Dedifferentiated amniotic fluid mesenchymal stem cell (primary cell): Measurements from ENCODE around the gene PPM1D.
"Not testable (repeated sequence)": the region's sequence is repeated elsewhere in the genome, so short reads cannot be mapped to it uniquely, and the experiment has no call there.

Experiments
- DNase-seq: peaks from one replicate; pipeline ENCODE4 v3.0.0-alpha.2; 2016; ENCODE audit errors: extremely low spot score

The PPM1D gene

DNA sequence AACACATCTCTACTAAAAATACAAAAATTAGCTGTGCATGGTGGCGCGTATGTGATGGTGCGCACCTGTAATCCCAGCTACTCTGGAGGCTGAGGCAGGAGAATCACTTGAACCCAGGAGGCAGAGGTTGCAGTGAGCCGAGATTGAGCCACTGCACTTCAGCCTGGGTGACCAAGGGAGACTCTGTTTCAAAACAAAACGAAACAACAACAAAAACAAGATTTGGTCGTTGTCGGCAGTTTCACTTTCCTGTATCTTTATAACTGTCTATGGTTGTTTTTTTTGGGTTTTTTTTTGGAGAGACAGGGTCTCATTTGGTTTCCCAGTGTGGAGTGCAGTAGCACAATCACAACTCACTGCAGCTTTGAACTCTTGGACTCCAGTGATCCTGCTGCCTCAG, 68.7 kb downstream of the PPM1D start:
- DNase-seq: not testable (repeated sequence)

DNA sequence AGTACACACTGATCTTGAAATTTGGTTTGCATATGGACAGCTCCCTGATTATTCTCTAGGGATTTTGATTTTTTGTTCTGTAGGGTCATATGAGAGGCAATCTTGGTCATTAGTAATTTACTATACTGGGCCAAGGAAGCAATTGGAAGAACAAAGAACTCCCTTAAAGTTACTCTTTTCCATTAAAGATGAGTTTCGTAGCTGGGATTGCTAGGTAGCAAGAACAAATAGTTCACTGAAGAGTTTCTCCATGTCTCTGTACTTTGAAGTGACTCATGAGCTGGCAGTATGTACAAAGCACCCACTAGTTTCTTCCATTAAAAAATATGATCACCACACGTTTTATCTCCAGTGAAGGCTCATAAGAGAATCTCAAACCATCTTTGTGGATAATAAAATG, 71.5 kb downstream of the PPM1D start:
- no peak for DNase-seq

DNA sequence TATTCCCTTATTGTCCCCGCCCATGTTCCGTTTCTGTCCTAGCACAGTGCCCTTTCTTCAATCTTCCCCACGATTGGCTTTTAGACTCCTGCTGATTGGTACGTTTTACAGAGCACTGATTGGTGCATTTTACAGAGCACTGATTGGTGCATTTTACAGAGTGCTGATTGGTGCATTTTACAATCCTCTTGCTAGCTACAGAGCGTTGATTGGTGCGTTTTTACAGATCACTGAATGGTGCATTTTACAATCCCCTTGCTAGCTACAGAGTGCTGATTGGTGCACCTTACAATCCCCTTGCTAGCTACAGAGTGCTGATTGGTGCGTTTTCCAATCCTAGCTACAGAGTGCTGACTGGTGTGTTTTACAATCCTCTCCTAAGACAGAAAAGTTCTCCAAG, 74.6 kb downstream of the PPM1D start:
- DNase-seq: not testable (repeated sequence)

DNA sequence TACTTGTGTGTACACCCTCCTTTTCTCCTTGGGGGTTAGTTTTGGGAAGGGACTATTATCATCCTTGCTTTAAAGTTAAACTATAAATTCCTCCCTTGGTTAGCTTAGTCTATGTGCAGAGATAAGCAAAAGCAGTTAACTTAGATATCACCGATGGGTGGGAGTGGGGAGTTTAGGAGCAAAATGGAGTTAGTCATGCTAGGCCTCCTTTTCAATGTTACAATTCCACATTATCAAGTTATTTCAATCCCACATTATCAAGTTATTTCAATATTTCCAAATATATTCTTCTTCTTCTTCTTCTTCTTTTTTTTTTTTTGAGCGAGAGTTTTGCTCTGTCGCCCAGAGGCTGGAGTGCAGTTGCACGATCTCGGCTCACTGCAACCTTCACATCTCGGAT, 76.0 kb downstream of the PPM1D start:
- DNase-seq: no peak

DNA sequence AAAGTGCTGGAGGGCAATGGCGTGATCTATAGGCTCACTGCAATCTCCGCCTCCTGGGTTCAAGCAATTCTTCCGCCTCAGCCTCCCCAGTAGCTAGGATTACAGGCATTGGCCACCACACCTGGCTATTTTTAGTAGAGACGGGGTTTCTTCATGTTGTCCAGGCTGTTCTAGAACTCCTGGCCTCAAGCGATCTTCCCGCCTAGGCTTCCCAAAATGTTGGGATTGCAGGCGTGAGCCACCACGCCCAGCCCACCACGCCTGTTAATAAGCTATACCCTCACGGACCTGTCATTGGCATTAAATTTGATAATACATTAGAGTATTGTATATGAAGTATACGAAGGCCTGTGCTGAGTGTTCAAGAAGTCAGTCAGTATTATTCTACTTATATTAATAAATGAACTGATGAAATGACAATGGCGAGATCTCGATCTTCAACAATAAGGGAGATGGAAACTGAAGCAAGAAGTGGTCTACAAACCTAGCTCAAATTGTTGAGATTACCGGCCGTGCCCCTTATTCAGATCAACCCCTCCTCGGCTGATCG, 76.8 kb downstream of the PPM1D start:
- DNase-seq: no peak

DNA sequence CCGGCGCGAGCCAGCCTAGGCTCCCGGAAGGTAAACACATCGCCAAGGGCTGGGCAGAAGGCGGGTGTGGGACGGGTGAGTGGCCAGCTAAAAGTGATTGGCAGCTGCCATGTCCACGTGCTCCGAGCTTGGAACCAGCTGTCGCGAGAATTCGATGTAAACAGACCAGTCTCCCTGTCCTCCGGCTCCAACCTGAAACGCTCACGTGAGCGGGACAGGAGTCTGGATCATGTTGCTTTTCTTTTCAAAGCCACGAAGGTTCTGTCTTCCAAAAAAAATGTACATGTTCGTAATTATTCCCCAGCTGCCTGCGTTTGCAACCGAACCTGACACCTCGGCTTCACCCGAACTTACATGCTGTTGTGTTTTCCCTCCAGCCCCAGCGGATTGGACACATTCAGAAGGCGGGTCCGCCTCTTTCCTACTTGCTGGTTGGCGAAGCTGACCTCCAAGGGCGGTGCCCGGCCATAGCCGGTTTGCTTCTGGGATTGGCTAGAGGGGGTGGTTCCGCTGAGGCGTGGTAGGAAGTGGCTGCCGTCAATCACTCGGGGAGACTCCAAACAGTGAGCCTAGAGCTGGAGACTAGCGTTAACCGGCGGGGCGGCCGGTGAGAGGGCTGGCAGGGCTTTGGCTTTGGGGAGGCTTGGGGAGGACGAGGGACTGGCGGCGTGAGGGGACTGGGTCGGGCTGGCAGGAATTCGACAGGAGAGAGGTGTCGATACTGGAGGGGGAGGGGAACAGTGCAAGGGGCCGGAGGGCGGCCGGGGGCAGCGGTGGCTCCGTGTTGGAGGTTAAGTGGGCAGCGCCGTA, 77.5 kb downstream of the PPM1D start, which contains the start of gene BCAS3:
Gene BCAS3 (plus strand): TSS at position 544 of the 810 bp plus-strand sequence.
- peak; percentile 99 for DNase-seq

DNA sequence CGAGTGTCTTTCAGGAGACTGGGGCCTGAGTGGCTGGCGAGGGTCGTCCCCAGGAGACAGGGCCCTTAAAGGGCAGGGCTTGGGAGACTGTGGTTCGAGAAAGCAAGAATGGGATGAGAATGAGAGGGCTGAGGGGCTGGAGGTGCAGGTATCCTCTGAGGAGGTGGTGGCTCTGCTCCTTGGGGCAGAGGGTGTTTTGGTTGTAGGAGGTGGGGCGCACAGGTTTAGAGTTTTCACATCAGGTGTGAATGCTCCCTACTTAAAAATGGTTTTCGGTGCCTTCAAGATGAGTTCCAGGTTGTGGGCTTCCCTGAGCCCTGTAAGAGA, 78.1 kb downstream of the PPM1D start:
- DNase-seq: no peak

DNA sequence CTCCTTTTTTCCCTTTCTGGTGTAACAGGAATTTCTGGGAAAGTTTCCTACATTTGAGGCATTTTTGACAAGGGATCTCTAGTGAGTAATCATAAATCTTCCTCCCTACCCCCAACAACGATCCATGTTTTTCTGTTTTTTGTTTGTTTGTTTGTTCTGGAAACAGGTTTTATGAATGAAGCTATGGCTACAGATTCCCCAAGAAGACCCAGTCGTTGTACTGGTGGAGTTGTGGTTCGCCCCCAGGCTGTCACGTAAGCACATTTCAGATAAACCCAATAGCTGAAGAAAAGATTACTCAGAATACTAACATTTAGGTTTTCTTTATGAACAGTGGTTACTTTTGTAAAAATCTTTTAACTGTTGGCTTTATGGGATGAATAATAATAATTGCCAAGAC, 79.3 kb downstream of the PPM1D start:
- DNase-seq: no peak

DNA sequence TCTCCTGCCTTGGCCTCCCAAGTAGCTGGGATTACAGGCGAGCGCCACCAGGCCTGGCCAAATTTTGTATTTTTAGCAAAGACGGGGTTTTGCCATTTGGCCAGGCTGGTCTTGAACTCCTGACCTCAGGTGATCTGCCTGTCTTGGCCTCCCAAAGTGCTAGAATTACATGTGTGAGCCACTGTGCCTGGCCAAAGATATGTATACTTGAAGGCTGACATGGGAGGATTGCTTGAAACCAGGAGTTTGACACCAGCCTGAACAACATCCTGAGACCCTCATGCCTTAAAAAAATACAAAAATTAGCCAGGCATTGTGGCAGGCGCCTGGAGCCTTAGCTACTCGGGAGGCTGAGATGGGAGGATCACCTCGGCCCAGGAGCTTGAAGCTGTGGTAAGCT, 80.8 kb downstream of the PPM1D start:
- no peak for DNase-seq

DNA sequence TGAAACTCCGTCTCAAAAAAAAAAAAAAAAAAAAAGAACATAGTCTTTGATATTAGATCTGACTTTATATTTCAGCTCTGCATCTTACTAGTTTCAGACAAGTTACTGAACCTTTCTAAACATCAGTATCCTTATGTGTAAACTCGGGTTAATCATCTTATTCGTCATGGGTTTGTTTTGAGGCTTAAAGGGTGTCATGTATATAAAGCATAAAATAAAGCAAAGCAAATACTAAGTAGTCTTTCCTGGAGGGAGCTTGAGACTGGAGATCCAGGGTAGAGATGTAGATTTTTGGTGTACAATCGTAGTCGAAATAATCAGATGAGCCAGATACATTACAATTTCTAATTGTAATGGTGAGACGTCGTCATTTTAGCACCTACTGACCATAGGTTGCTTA, 85.4 kb downstream of the PPM1D start:
- no peak for DNase-seq

DNA sequence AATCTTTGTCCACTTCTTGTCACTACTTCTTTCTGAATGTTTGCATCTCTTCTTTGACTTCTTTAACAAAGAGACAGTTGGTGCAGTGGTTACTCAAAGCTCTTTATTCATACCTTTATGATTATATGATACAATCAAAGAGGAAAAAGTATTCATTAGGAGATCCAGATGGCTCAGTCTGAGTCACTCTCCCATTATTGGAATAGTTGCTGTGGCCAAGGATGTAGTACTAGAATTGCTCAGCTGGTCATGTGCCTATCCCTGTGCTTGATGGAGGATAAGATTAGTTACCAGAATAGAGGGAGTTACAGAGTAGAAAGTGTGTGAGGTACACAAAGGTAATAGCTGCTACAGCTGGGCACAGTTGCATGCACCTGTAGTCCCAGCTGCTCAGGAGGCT, 96.0 kb downstream of the PPM1D start:
- DNase-seq: no peak

DNA sequence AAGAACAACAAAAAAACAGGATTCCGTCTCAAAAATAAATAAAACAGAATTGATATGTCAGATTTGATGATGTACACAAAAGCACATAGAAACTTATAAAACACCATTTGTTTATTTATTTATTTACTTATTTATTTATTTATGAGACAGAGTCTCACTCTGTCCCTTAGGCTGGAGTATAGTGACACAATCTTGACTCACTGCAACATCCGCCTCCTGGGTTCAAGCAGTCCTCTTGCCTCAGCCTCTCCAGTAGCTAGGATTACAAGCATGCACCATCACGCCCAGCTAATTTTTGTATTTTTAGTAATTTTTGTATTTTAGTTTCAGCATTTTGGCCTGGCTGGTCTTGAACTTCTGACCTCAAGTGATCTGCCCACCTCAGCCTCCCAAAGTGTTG, 99.1 kb downstream of the PPM1D start:
- no peak for DNase-seq

DNA sequence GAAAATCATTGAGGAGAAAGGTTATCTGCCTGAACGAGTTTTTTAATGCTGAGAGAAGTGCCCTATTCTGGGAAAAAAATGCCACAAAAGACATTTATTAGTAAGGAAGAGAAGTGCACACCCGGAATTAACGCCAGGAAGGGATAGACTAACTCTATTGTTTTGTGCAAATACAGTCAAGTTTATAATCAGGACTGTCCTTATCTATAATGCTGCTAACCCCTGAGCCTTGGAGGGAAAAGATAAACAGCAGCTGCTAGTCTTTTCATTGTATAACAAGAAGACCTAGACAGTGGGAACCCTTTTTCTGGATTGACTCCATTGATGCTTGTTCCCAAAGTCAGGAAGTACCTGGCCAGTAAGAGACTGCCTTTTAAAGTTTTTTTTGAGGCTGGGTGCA, 104.2 kb downstream of the PPM1D start:
- no peak for DNase-seq

DNA sequence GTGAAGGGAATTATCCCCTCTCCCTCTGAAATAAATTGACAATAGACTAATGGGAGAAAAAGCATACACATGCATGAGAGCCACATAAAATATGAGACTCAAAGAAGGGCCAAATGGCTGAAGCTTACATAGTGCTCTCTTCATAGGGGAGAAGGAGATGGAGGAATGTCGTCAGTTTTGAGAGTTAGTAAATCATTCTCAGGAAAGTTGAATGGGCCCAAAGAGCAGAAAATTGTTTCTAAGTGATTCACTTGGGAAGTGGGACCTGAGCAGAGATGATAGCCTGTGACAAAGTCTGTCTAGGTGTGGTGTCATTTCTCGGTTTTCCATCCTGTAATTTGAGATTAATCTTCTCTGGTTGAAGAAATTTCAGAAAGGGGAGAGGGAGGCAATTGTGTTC, 112.7 kb downstream of the PPM1D start:
- DNase-seq: no peak

DNA sequence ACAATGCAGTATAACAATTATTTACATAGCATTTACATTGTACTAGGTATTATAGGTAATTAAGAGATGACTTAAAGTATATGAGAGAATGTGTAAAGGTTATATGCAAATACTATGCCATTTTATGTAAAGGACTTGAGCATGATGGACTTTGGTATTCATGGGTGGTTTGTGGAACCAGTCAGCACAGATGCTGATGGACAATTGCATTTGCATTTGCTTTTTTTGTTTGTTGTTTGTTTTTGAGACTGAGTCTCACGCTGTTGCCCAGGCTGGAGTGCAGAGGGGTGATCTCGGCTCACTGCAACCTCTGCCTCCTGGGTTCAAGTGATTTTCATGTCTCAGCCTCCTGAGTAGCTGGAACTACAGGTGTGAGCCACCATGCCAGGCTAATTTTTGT, 113.6 kb downstream of the PPM1D start:
- no peak for DNase-seq
